H1 (cell line): ENCODE results near the gene CDH20.

Experiments
- ATF2 ChIP-seq: IDR thresholded peaks from 2 replicates; pipeline ENCODE4 v1.6.1; 2012; ENCODE audit warnings: low read length, inconsistent platforms
- CBX5 ChIP-seq: fragments of 300-800, 300-1000 bp; sonication (generic); IDR thresholded peaks from 2 replicates; pipeline ENCODE4 v1.7.1; 2016; ENCODE audit warnings: antibody characterized with exemption, low read length, low read depth
- CEBPB ChIP-seq: IDR thresholded peaks from 2 replicates; pipeline ENCODE4 v1.6.1; 2012; ENCODE audit warnings: low read depth, low read length
- CHD1 ChIP-seq: IDR thresholded peaks from 2 replicates; pipeline ENCODE4 v1.6.1; 2012; ENCODE audit warnings: low read depth, low read length, improper control_type of control experiment
- CHD2 ChIP-seq: IDR thresholded peaks from 2 replicates; pipeline ENCODE4 v1.6.1; 2012; ENCODE audit warnings: low read length, improper control_type of control experiment
- CTCF ChIP-seq, 3 experiments: IDR thresholded peaks; 1 replicate in 2 of 3; 2 replicates in 1 of 3; pipeline versions ENCODE4 v1.5.1 to v1.6.1; 2011; ENCODE audit warnings: low read length in 3 of 3, mild to moderate bottlenecking in 3 of 3, inconsistent platforms in 2 of 3, low read depth in 1 of 3, moderate library complexity in 1 of 3; ENCODE audit not compliant: insufficient read depth in 1 of 3; ENCODE audit errors: control extremely low read depth in 1 of 3
- EGR1 ChIP-seq: IDR thresholded peaks from 2 replicates; pipeline ENCODE4 v1.6.1; 2011; ENCODE audit warnings: low read depth, low read length, borderline replicate concordance
- EP300 ChIP-seq, 2 experiments: IDR thresholded peaks; 1 replicate in 1 of 2; 2 replicates in 1 of 2; pipeline ENCODE4 v1.6.1; 2011 to 2012; ENCODE audit warnings: low read depth in 2 of 2, low read length in 2 of 2, mild to moderate bottlenecking in 2 of 2, borderline replicate concordance in 1 of 2, inconsistent platforms in 1 of 2, moderate library complexity in 1 of 2
- EZH2 ChIP-seq: fragments of 200-600 bp; sonication (generic); IDR thresholded peaks from 2 replicates; pipeline ENCODE4 v1.7.1; 2012; ENCODE audit warnings: low read depth, mild to moderate bottlenecking, moderate library complexity, low read length, inconsistent platforms; ENCODE audit not compliant: severe bottlenecking
- HDAC6 ChIP-seq: IDR thresholded peaks from one replicate; pipeline ENCODE4 v1.7.1; 2012; ENCODE audit warnings: low read depth, mild to moderate bottlenecking, inconsistent platforms, low read length, moderate library complexity
- POU5F1 ChIP-seq: IDR thresholded peaks from 2 replicates; pipeline ENCODE4 v1.6.1; 2011; ENCODE audit warnings: low read depth, mild to moderate bottlenecking, low read length, moderate library complexity
- SUZ12 ChIP-seq: fragments of 200-600 bp; sonication (generic); IDR thresholded peaks from 2 replicates; pipeline ENCODE4 v1.6.1; 2012; ENCODE audit warnings: mild to moderate bottlenecking, inconsistent platforms, low read length, moderate library complexity, mixed read lengths
- TEAD4 ChIP-seq: IDR thresholded peaks from 2 replicates; pipeline ENCODE4 v1.6.1; 2012; ENCODE audit warnings: low read depth, low read length, inconsistent platforms, mixed read lengths
- TF ChIP-seq, protein P1 (sequence below): IDR thresholded peaks from 2 replicates; pipeline ENCODE4 v1.6.1; 2012; ENCODE audit warnings: inconsistent platforms

DNA sequence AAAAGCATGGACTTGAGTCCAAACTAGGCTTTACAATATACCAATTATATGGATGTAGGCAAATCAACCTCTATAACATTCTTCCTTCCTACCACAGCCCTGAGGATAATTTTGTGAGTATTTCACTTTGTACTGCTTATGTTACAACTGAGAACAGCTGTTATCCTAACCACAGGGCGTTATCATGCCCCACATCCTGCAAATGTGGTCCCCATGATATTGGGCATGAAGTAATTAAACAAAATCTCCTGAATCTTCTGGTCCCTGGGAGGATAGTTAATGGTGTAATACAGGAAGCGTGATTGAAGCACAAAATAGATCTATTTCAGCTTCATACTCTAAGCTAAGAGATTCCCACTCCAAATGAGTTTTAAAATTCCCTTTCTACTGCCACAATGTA, 223.6 kb downstream of the CDH20 start:
- TF ChIP-seq, protein P1, sequence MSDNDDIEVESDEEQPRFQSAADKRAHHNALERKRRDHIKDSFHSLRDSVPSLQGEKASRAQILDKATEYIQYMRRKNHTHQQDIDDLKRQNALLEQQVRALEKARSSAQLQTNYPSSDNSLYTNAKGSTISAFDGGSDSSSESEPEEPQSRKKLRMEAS, result no peak
- no peak for TF ChIP-seq SUZ12
- no peak for TF ChIP-seq ATF2
- TF ChIP-seq CEBPB, result no peak
- no peak for TF ChIP-seq CTCF (IDR thresholded peaks at IDR 0.05; ENCODE audit: control extremely low read depth in 1 of 3, insufficient read depth in 1 of 3, low read depth in 1 of 3, low read length in 3 of 3)
- TF ChIP-seq EGR1, result no peak
- TF ChIP-seq EP300 (IDR thresholded peaks at IDR 0.05; ENCODE audit: borderline replicate concordance in 1 of 2, low read depth in 2 of 2, low read length in 2 of 2), result no peak
- no peak for TF ChIP-seq CBX5
- TF ChIP-seq CHD1, result no peak
- TF ChIP-seq EZH2, result no peak
- no peak for TF ChIP-seq POU5F1
- TF ChIP-seq CHD2, result no peak
- no peak for TF ChIP-seq HDAC6
- no peak for TF ChIP-seq TEAD4
